ENCODE results near the gene STAC3.
"Not testable (repeated sequence)": the region's sequence is repeated elsewhere in the genome, so short reads cannot be mapped to it uniquely, and the experiment has no call there.

The STAC3 gene

GRCh38 chr12:57250956-57251355, at the start of gene STAC3:
TSS of gene STAC3 (minus strand) at chr12:57251187. CDS start at chr12:57249636, 1,551 bp downstream.
- no peak for DNase-seq (ENCODE audit: low read depth, low spot score)

GRCh38 chr12:57299514-57300016, 48.6 kb upstream of the STAC3 start:
- DNase-seq (ENCODE audit: low read depth, low spot score), result no peak

GRCh38 chr12:57296291-57296690, 45.3 kb upstream of the STAC3 start:
- no peak for DNase-seq (ENCODE audit: low read depth, low spot score)

- not testable (repeated sequence) for DNase-seq (ENCODE audit: low read depth, low spot score)
These were observed 31.1 kb upstream of the STAC3 start for GRCh38 chr12:57282073-57282472.

DNA sequence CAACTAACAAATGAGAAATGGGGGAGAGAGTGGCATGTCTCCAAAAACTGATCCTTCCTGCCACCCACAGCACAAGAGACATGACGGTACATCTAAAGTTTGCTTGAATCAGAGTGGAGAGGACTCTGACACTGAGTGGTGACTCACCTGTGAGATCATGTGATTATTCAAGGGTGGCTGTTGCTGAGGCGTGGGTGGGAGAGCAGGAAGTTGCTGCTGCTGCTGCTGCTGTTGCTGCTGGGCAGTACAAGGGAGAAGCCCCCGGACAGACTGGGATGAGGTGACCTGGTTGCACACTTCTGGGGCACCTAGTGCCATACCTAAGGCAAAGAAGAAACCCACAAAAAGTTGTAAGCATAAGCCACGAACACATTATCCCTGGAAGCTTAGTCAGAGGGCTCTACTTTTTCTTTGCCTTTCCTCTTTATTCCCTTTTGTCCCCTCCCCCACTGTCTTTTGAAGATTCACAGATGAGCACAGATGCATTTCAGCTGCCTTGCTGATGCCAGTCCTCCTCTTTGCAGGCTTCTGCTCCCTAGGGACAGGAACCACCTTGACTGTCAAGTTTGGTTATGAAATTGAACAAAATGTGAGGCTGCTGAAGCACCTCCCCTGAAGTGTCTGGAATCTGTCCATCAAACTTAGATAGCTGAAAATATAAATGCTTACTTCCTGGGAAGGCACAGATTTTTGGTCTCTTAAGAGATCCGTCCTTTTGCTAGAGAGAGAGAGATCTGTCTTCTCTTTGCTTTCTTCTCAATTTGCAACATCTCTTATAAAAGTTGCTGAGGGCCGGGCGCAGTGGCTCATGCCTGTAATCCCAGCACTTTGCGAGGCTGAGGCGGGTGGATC, 29.4 kb upstream of the STAC3 start:
- DNase-seq (ENCODE audit: low read depth, low spot score), result peak; percentile 27

GRCh38 chr12:57278465-57279381, 27.7 kb upstream of the STAC3 start:
- DNase-seq (ENCODE audit: low read depth, low spot score), result no peak

GRCh38 chr12:57276935-57277563, 26.1 kb upstream of the STAC3 start:
- no peak for DNase-seq (ENCODE audit: low read depth, low spot score)

DNA sequence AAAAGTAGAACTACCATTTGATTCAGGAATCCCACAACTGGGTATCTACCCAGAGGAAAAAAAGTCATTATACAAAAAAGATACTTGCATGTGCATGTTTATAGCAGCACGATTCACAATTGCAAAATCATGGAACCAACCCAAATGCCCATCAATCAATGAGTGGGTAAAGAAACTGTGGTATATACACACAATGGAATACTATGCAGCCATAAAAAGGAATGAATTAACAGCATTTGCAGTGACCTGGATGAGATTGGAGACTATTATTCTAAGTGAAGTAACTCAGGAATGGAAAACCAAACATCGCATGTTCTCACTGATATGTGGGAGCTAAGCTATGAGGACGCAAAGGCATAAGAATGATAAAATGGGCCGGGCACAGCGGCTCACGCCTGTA, 25.2 kb upstream of the STAC3 start:
- not testable (repeated sequence) for DNase-seq (ENCODE audit: low read depth, low spot score)

GRCh38 chr12:57273516-57273915, 22.5 kb upstream of the STAC3 start:
- no peak for DNase-seq (ENCODE audit: low read depth, low spot score)

- no peak for DNase-seq (ENCODE audit: low read depth, low spot score)
These were observed 21.6 kb upstream of the STAC3 start for GRCh38 chr12:57272337-57273151.

DNA sequence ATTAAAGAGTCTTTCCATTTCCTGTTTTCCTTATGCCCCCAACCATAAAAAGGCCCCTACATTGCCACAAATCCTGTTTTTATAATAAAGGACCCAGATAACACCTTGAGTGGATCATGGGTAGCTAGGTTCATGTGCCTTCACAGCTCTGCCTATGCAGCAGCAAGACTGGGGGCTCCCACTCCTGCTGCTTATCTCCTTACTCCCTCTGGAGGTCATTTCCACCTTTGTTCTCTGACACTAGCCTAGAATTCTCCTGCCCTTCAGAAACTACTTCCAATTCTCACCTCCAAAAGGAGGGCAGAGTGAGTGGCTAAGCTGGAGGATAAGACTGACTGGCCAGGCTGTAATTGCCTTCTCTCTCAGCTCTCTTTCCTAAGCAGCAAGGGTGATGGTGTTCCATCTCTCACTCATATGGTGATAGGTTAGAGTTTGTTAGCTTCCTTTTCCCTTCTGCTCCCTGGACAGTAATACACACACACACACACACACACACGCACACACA, 20.0 kb upstream of the STAC3 start:
- DNase-seq (ENCODE audit: low read depth, low spot score), result no peak

GRCh38 chr12:57268264-57268663, 17.3 kb upstream of the STAC3 start:
- DNase-seq (ENCODE audit: low read depth, low spot score), result no peak

GRCh38 chr12:57266681-57267080, 15.7 kb upstream of the STAC3 start:
- DNase-seq (ENCODE audit: low read depth, low spot score), result no peak

DNA sequence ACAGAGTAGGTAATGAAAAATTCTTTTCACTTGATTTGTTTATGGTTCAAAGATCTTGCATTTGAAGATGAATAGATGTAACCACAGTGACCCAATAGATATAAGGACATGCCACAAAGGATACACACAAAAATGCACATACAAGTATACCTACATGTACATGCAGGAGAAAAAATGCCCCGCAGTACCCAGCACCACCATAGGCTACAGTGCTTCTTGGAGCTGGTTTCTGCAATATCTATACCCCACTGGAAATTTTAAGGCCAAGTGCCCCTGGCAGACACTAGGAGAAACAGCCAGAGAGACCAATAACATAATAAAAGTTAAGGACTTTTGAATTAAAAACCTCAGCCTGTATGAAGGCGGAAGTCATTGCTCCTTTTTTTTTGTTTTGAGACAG, 12.1 kb upstream of the STAC3 start:
- DNase-seq (ENCODE audit: low read depth, low spot score), result no peak

GRCh38 chr12:57262126-57262822, 11.3 kb upstream of the STAC3 start:
- DNase-seq (ENCODE audit: low read depth, low spot score), result no peak

DNA sequence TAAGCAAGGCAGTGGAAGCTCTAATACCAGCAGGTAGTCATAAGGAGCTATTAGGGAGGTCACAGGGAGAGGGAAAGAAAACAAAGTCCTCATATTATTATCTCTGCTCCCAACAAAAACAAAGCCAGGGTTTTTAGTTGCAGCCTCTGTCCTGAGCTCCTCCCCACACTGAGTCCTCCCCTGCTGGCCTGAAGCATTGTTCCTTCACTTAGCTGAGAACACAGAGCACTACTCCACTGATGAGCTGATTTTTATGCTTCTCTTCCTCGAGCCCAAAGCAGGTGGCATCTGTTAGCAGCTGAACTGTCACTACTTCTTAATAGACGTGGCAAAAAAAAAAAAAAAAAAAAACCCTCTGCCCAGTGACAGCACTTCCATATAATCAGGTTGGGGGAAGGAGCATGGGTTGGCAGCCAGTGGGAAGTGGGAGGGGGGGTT, 10.5 kb upstream of the STAC3 start:
- no peak for DNase-seq (ENCODE audit: low read depth, low spot score)

DNA sequence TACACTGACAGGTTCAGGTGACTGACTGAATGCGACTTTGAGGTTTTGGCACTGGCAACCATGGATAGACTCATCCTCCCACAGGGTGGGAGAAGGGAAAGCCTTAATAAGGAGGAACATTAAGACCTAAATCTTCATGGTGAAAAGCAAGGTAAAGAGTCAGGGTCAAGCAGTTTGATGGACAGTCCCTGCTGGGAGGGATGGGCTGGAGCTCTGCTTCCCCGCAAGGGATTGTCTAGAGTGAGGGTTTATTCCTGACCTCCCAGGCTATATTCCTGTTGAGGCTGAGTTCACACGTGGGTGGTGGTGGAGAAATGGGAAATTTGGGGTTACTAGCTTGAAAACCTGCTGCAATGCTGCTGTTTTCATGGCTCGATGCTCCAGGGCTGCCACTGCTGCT, 9.4 kb upstream of the STAC3 start:
- no peak for DNase-seq (ENCODE audit: low read depth, low spot score)

DNA sequence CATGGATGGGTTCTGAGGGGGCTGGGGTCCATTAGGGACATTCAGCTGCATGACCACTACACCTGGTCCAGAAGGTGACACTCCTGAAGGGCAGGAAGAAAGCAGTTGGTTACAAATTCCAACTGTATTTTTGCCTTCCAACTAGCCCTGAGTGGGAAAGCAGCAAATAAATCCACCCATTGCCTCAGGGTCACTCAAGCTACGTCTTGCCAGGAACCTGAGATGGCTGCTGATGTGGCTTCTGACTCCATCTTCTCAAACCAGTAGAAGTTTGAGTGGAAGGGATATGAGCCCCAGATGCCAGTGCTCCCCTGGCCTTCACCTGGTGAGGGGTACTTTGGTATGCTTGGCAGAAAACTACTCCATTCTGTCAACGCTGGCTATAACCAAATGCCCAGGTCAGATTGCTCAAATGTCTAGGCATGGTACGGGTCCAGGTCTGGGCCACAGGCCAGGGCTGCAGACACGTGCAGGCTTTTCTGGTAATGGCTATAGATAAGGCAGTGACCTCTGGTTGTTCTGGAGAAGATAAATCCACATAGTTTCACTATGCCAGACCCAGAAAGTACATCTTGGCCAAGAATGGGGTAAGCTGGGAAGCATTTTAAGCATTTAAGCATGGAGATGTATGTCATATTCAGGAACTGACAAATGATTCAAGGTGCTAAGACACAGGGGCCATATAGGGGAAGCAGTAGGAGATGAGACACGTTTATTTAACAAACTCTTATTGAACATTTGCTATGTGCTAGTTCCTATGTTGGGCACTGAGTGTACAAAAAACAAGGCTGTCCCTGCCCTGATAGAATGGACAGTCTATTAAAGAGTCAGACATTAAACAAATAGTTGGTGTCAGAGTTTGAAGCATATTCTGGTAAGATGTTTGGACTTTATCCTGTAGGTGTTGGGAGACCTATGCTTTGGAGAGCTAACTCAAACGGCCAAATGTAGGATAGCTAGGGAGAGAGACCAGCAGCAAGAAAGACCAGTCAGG, 8.3 kb upstream of the STAC3 start:
- no peak for DNase-seq (ENCODE audit: low read depth, low spot score)

- no peak for DNase-seq (ENCODE audit: low read depth, low spot score)
These were observed 4.9 kb upstream of the STAC3 start for GRCh38 chr12:57255916-57256315.
